ENCODE measurements around the gene KIF12.
"Not testable (repeated sequence)": the region's sequence is repeated elsewhere in the genome, so short reads cannot be mapped to it uniquely, and the experiment has no call there.

The KIF12 gene

DNA sequence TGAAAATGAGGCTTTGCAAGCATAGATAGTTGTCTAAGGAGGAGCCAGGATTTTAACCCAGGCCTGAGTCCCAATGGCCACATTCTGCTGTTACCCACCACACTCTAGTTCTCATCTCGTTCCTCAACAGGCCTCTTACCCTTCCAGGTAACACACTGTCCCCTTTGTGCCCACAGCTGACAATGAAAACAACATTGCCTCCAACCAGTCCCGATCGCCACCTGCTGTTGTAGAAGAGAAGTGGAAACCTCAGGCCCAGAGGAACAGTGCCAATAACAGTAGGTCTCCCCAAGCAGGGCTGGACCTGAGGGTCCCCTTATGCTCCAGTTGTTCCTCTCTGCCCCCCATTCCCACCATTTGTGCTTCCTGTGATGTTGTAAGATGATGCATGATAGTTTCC, 51.4 kb downstream of the KIF12 start:
- peak; percentile 27 for DNase-seq (ENCODE audit: low read depth)
- TF ChIP-seq CTCF (IDR thresholded peaks at IDR 0.05; ENCODE audit: insufficient read depth, low read depth, low read length, missing control alignments), result peak; percentile 57
- H3K4me3 ChIP-seq (ENCODE audit: low read length), result no peak overlapping the region

GRCh38 chr9:114046875-114047274, 52.2 kb downstream of the KIF12 start:
- peak; percentile 26 for DNase-seq (ENCODE audit: low read depth)
- no peak for TF ChIP-seq CTCF (IDR thresholded peaks at IDR 0.05; ENCODE audit: insufficient read depth, low read depth, low read length, missing control alignments)
- no peak overlapping the region for H3K4me3 ChIP-seq (ENCODE audit: low read length)

DNA sequence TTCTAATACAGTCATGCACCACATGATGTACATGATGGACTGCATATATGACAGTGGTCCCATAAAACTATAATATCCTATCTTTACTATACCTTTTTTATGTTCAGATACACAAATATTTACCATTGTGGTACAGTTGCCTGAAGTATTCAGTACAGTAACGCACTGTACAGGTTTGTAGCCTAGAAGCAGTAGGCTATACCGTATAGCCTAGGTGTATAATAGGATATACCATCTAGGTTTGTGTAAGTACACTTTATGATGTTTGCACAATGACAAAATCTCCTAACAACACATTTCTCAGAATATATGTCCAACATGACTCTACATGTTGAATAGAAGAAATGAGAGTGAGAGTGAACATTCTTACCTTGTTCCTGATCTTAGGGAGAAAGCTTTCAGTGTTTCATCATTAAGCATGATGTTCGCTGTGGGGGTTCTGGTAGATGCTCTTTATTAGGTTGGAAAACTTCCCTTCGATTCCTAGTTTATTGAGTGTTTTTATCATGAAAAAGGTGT, 52.8 kb downstream of the KIF12 start:
- peak; percentile 61 for DNase-seq (ENCODE audit: low read depth)
- H3K4me3 ChIP-seq (ENCODE audit: low read length), result no peak overlapping the region
- TF ChIP-seq CTCF (IDR thresholded peaks at IDR 0.05; ENCODE audit: insufficient read depth, low read depth, low read length, missing control alignments), result no peak

- not testable (repeated sequence) for H3K4me3 ChIP-seq (ENCODE audit: low read length); DNase-seq (ENCODE audit: low read depth)
Observed at GRCh38 chr9:114043660-114044059, 55.4 kb downstream of the KIF12 start.

Measured in epithelial cell of esophagus (primary cell).